ENCODE measurements around the gene NOL4L.

Gene NOL4L

GRCh38 chr20:32482442-32483261 is 102.5 kb downstream of the NOL4L start:
- peak in 1 of 2 experiments; percentile 22 for DNase-seq

GRCh38 chr20:32482143-32482441 is 103.0 kb downstream of the NOL4L start:
- no peak for DNase-seq

GRCh38 chr20:32481311-32482142 is 103.6 kb downstream of the NOL4L start:
- no peak for DNase-seq

GRCh38 chr20:32480371-32481241 is 104.5 kb downstream of the NOL4L start:
- DNase-seq, result no peak

GRCh38 chr20:32479697-32480171 is 105.4 kb downstream of the NOL4L start:
- DNase-seq, result no peak

GRCh38 chr20:32479012-32479411 is 106.1 kb downstream of the NOL4L start:
- DNase-seq, result no peak

- no peak for DNase-seq
Measured at GRCh38 chr20:32478576-32478975, 106.6 kb downstream of the NOL4L start.

- no peak for DNase-seq
Measured at GRCh38 chr20:32477594-32478512, 107.3 kb downstream of the NOL4L start.

GRCh38 chr20:32476684-32477593 is 108.2 kb downstream of the NOL4L start:
- no peak for DNase-seq

- no peak for DNase-seq
Measured at GRCh38 chr20:32474967-32475811, 109.9 kb downstream of the NOL4L start.

GRCh38 chr20:32474717-32474966 is 110.5 kb downstream of the NOL4L start:
- DNase-seq, result no peak

- no peak for DNase-seq
Measured at GRCh38 chr20:32474009-32474716, 111.0 kb downstream of the NOL4L start.

GRCh38 chr20:32473231-32474008 is 111.7 kb downstream of the NOL4L start:
- no peak for DNase-seq

- no peak for DNase-seq
Measured at GRCh38 chr20:32472581-32473207, 112.4 kb downstream of the NOL4L start.

- DNase-seq, result no peak
Measured at GRCh38 chr20:32470940-32471339, 114.2 kb downstream of the NOL4L start.

- no peak for DNase-seq
Measured at GRCh38 chr20:32470025-32470861, 114.9 kb downstream of the NOL4L start.

GRCh38 chr20:32468860-32469259 is 116.3 kb downstream of the NOL4L start:
- no peak for DNase-seq
